HepG2 (cell line): ENCODE results near the gene SPECC1L. TPM values are rescaled to one million over a fixed set of nuclear protein-coding genes. Genes with fewer than 3 reads are reported as not detected.
A peak's percentile ranks its signal among the peaks of the same experiment; 100 is the strongest.

ENCODE experiments used
- ARNTL ChIP-seq: sonication (generic); formaldehyde crosslinking; IDR thresholded peaks from 2 replicates; pipeline ENCODE4 v1.4.0; 2020; ENCODE audit warnings: mild to moderate bottlenecking, missing genetic modification reagents
- HDAC1 ChIP-seq: sonication (generic); formaldehyde crosslinking; IDR thresholded peaks from 2 replicates; pipeline ENCODE4 v1.5.1; 2020; ENCODE audit warnings: mild to moderate bottlenecking, missing genetic modification reagents
- KDM5A ChIP-seq: fragments of 200-600 bp; sonication (generic); IDR thresholded peaks from 2 replicates; pipeline ENCODE4 v1.7.0; 2018; ENCODE audit warnings: antibody characterized with exemption, mild to moderate bottlenecking, low read length, borderline replicate concordance
- MAZ ChIP-seq, 2 experiments: sonication (generic) in 1 of 2; formaldehyde crosslinking in 1 of 2; IDR thresholded peaks; 2 replicates each; pipeline versions ENCODE4 v1.5.0 to v1.6.1; 2012 to 2020; ENCODE audit warnings: low read depth in 2 of 2, mild to moderate bottlenecking in 2 of 2, borderline replicate concordance in 1 of 2, improper control_type of control experiment in 1 of 2, low read length in 1 of 2, missing genetic modification reagents in 1 of 2, moderate library complexity in 1 of 2
- NR2C2 ChIP-seq: sonication (generic); formaldehyde crosslinking; IDR thresholded peaks from 2 replicates; pipeline ENCODE4 v1.4.0; 2020; ENCODE audit warnings: missing genetic modification reagents, mild to moderate bottlenecking, moderate library complexity, borderline replicate concordance
- TEAD3 ChIP-seq: optimal IDR thresholded peaks from 2 replicates; pipeline ENCODE3; 2016; ENCODE audit warnings: borderline replicate concordance
- THAP9 ChIP-seq: sonication (generic); formaldehyde crosslinking; IDR thresholded peaks from 2 replicates; pipeline ENCODE4; 2020; ENCODE audit warnings: missing genetic modification reagents, mild to moderate bottlenecking, borderline replicate concordance
- ZBTB21 ChIP-seq: sonication (generic); formaldehyde crosslinking; IDR thresholded peaks from 2 replicates; pipeline ENCODE4 v1.4.0; 2020; ENCODE audit warnings: missing genetic modification reagents
- ZNF318 ChIP-seq: sonication (generic); formaldehyde crosslinking; IDR thresholded peaks from 2 replicates; pipeline ENCODE4 v1.4.0; 2020; ENCODE audit warnings: mild to moderate bottlenecking, missing genetic modification reagents
- ZNF367 ChIP-seq: sonication (generic); formaldehyde crosslinking; IDR thresholded peaks from 2 replicates; pipeline ENCODE4 v1.4.0; 2020; ENCODE audit warnings: missing genetic modification reagents, borderline replicate concordance
- ZNF460 ChIP-seq: sonication (generic); formaldehyde crosslinking; IDR thresholded peaks from 2 replicates; pipeline ENCODE4 v1.5.1; 2020; ENCODE audit warnings: missing genetic modification reagents, mild to moderate bottlenecking, borderline replicate concordance
- ZNF597 ChIP-seq: sonication (generic); formaldehyde crosslinking; IDR thresholded peaks from 2 replicates; pipeline ENCODE4 v1.5.0; 2020; ENCODE audit warnings: missing genetic modification reagents
- ZNF781 ChIP-seq: sonication (generic); formaldehyde crosslinking; IDR thresholded peaks from 2 replicates; pipeline ENCODE4 v1.5.1; 2020; ENCODE audit warnings: borderline replicate concordance, mild to moderate bottlenecking, missing genetic modification reagents; ENCODE audit errors: not compliant biosample characterization
- ZSCAN31 ChIP-seq: sonication (generic); formaldehyde crosslinking; IDR thresholded peaks from 2 replicates; pipeline ENCODE4 v1.5.0; 2020; ENCODE audit warnings: low read depth, mild to moderate bottlenecking, missing genetic modification reagents
- polyA plus RNA-seq, 8 experiments: library from polyadenylated mRNA; depleted of rRNA in 3 of 8; stranded (reverse) in 7 of 8; unstranded in 1 of 8; fragments of >200 nt; fragmentation: Illumina TruSeq in 4 of 8; extraction: Trizol in 4 of 8; gene quantifications; 2 replicates each; pipeline versions ENCODE4 v1.2.1 to v1.2.3, GENCODE V29; 2011 to 2016; ENCODE audit warnings: low read depth in 4 of 8, missing spikeins in 1 of 8, mixed read lengths in 1 of 8; ENCODE audit not compliant: insufficient read depth in 1 of 8
- total RNA-seq, 5 experiments: library from RNA; depleted of rRNA; stranded (reverse); fragments of >200 nt; fragmentation: Illumina TruSeq; extraction: Trizol; gene quantifications; 2 replicates each; pipeline ENCODE4 v1.2.3, GENCODE V29; 2016; ENCODE audit warnings: low read depth in 1 of 5

Gene SPECC1L
- total and polyA plus RNA-seq, 2 of the 13 experiments (the other 11 are each of a cell fraction or from before 2014, with no cell fraction given), result 14.1 to 30.3 TPM

- TF ChIP-seq MAZ (IDR thresholded peaks at IDR 0.05; ENCODE audit: borderline replicate concordance, low read depth, low read length), result no peak
- no peak for TF ChIP-seq MAZ (CRISPR knock-in tag; IDR thresholded peaks at IDR 0.05; ENCODE audit: low read depth)
- TF ChIP-seq ZBTB21 (CRISPR knock-in tag), result no peak
- TF ChIP-seq ZNF318, result no peak
- TF ChIP-seq NR2C2, result no peak
- peak; percentile 57; the same call in 1 of the 2 replicates for TF ChIP-seq THAP9 (CRISPR knock-in tag)
- TF ChIP-seq ZSCAN31 (CRISPR knock-in tag), result no peak
- TF ChIP-seq ZNF367 (CRISPR knock-in tag), result no peak
- no peak for TF ChIP-seq ZNF460 (CRISPR knock-in tag)
- TF ChIP-seq ZNF597 (CRISPR knock-in tag), result no peak
- 0 out of 2 replicates have a peak, but pooled peaks have one; percentile 42 for TF ChIP-seq HDAC1 (CRISPR knock-in tag)
- no peak for TF ChIP-seq KDM5A
- no peak for TF ChIP-seq ZNF781 (CRISPR knock-in tag)
- TF ChIP-seq TEAD3 (CRISPR knock-in tag), result peak; percentile 30
- no peak for TF ChIP-seq ARNTL (CRISPR knock-in tag)
Observed at GRCh38 chr22:24247564-24248344, 22.9 kb upstream of the SPECC1L start (continued).
